H9 (cell line): ENCODE measurements around the gene CERS6. TPM values are rescaled to one million over a fixed set of nuclear protein-coding genes. Genes with fewer than 3 reads are reported as not detected.

Experiments used
- DNase-seq: peaks from one replicate; pipeline ENCODE4 v3.0.0-alpha.2; 2017
- H2AFZ ChIP-seq: one replicate; pipeline ENCODE4 v1.6.1; 2013; ENCODE audit warnings: mild to moderate bottlenecking, low read length, control low read depth, moderate library complexity
- H2AK5ac ChIP-seq: 2 replicates; pipeline ENCODE4 v1.6.1; 2013; ENCODE audit warnings: low read length, control low read depth, mixed read lengths; ENCODE audit not compliant: insufficient read length
- H2BK120ac ChIP-seq: one replicate; pipeline ENCODE4 v1.6.1; 2013; ENCODE audit warnings: low read depth, mild to moderate bottlenecking, low read length, control low read depth, inconsistent platforms; ENCODE audit not compliant: poor library complexity, severe bottlenecking
- H2BK12ac ChIP-seq: 2 replicates; pipeline ENCODE4 v1.6.1; 2013; ENCODE audit warnings: low read length, control low read depth, mixed read lengths, low read depth; ENCODE audit not compliant: insufficient read length
- H2BK15ac ChIP-seq: 2 replicates; pipeline ENCODE4 v1.6.1; 2013; ENCODE audit warnings: low read depth, low read length, control low read depth
- H2BK20ac ChIP-seq: one replicate; pipeline ENCODE4 v1.6.1; 2013; ENCODE audit warnings: low read depth, mild to moderate bottlenecking, low read length, control low read depth, inconsistent platforms; ENCODE audit not compliant: poor library complexity, severe bottlenecking
- H2BK5ac ChIP-seq: 2 replicates; pipeline ENCODE4 v1.6.1; 2013; ENCODE audit warnings: low read length, control low read depth, mixed read lengths; ENCODE audit not compliant: insufficient read length
- H3K14ac ChIP-seq: 2 replicates; pipeline ENCODE4 v1.6.1; 2013; ENCODE audit warnings: low read length, control low read depth; ENCODE audit not compliant: insufficient read depth
- H3K18ac ChIP-seq: 2 replicates; pipeline ENCODE4 v1.6.1; 2013; ENCODE audit warnings: low read depth, mild to moderate bottlenecking, mixed read lengths, low read length, control low read depth; ENCODE audit not compliant: insufficient read length
- H3K23ac ChIP-seq: 2 replicates; pipeline ENCODE4 v1.6.1; 2013; ENCODE audit warnings: low read length, control low read depth, mixed read lengths, low read depth; ENCODE audit not compliant: insufficient read length
- H3K23me2 ChIP-seq: 2 replicates; pipeline ENCODE4 v1.6.1; 2013; ENCODE audit warnings: low read depth, mild to moderate bottlenecking, mixed read lengths, low read length, control low read depth; ENCODE audit not compliant: insufficient read length, poor library complexity, severe bottlenecking
- H3K27ac ChIP-seq: 2 replicates; pipeline ENCODE4 v1.5.1; 2013; ENCODE audit warnings: low read length, control low read depth, mixed read lengths, low read depth; ENCODE audit not compliant: insufficient read length
- H3K27me3 ChIP-seq: 2 replicates; pipeline ENCODE4 v1.6.1; 2013; ENCODE audit warnings: low read length, control low read depth, inconsistent platforms; ENCODE audit not compliant: insufficient read depth
- H3K4ac ChIP-seq: 2 replicates; pipeline ENCODE4 v1.6.1; 2013; ENCODE audit warnings: low read depth, mild to moderate bottlenecking, control low read depth, inconsistent platforms, low read length, moderate library complexity
- H3K4me1 ChIP-seq: 2 replicates; pipeline ENCODE4 v1.6.1; 2013; ENCODE audit warnings: low read length, control low read depth, inconsistent platforms; ENCODE audit not compliant: insufficient read depth
- H3K4me2 ChIP-seq: 2 replicates; pipeline ENCODE4 v1.6.1; 2013; ENCODE audit warnings: low read length, control low read depth, mixed read lengths; ENCODE audit not compliant: insufficient read length, insufficient read depth
- H3K56ac ChIP-seq: 2 replicates; pipeline ENCODE4 v1.6.1; 2013; ENCODE audit warnings: low read depth, mild to moderate bottlenecking, mixed read lengths, low read length, control low read depth; ENCODE audit not compliant: insufficient read length
- H3K79me1 ChIP-seq: 2 replicates; pipeline ENCODE4 v1.6.1; 2013; ENCODE audit warnings: low read depth, mild to moderate bottlenecking, moderate library complexity, low read length, control low read depth, inconsistent platforms; ENCODE audit not compliant: insufficient read depth, poor library complexity, severe bottlenecking
- H3K79me2 ChIP-seq: 2 replicates; pipeline ENCODE4 v1.6.1; 2013; ENCODE audit warnings: low read length, control low read depth, inconsistent platforms; ENCODE audit not compliant: insufficient read depth
- H3K9ac ChIP-seq: 2 replicates; pipeline ENCODE4 v1.6.1; 2013; ENCODE audit warnings: low read length, control low read depth, mixed read lengths; ENCODE audit not compliant: insufficient read length; ENCODE audit errors: extremely low read depth
- H3K9me3 ChIP-seq: one replicate; pipeline ENCODE4 v1.6.1; 2013; ENCODE audit warnings: low read depth, low read length, inconsistent platforms; ENCODE audit not compliant: control insufficient read depth
- H3T11ph ChIP-seq: one replicate; pipeline ENCODE4 v1.6.1; 2013; ENCODE audit warnings: mild to moderate bottlenecking, low read length, control low read depth, inconsistent platforms
- H4K20me1 ChIP-seq: one replicate; pipeline ENCODE4 v1.6.1; 2013; ENCODE audit not compliant: control insufficient read depth, insufficient read length, insufficient read depth
- H4K5ac ChIP-seq: 2 replicates; pipeline ENCODE4 v1.6.1; 2013; ENCODE audit warnings: low read depth, mild to moderate bottlenecking, mixed read lengths, low read length, control low read depth; ENCODE audit not compliant: insufficient read length
- H4K8ac ChIP-seq: replicated peaks from 2 replicates; pipeline ENCODE4 v1.6.1; 2013; ENCODE audit warnings: low read length, control low read depth, mixed read lengths, low read depth; ENCODE audit not compliant: insufficient read length
- H4K91ac ChIP-seq: 2 replicates; pipeline ENCODE4 v1.6.1; 2013; ENCODE audit warnings: low read depth, mild to moderate bottlenecking, moderate library complexity, mixed read lengths, low read length, control low read depth; ENCODE audit not compliant: insufficient read length
- H3K27ac Mint-ChIP-seq, 3 experiments: 2 replicates in 2 of 3; 3 replicates in 1 of 3; pipeline ENCODE4 v1.8.0; 2020 to 2021; ENCODE audit warnings: mixed read lengths in 3 of 3, mild to moderate bottlenecking in 1 of 3, moderate library complexity in 1 of 3
- H3K27me3 Mint-ChIP-seq: 2 replicates; pipeline ENCODE4 v1.8.0; 2021; ENCODE audit warnings: low read depth, mild to moderate bottlenecking, moderate library complexity, mixed read lengths
- H3K36me3 Mint-ChIP-seq, 3 experiments: 2 replicates in 2 of 3; 3 replicates in 1 of 3; pipeline ENCODE4 v1.8.0; 2020 to 2021; ENCODE audit warnings: low read depth in 3 of 3, mixed read lengths in 3 of 3; ENCODE audit not compliant: insufficient read depth in 1 of 3
- H3K4me1 Mint-ChIP-seq, 2 experiments: 2 replicates each; pipeline ENCODE4 v1.8.0; 2020; ENCODE audit warnings: mixed read lengths in 2 of 2
- H3K4me3 Mint-ChIP-seq, 2 experiments: 2 replicates in 1 of 2; 3 replicates in 1 of 2; pipeline ENCODE4 v1.8.0; 2020 to 2021; ENCODE audit warnings: mild to moderate bottlenecking in 2 of 2, mixed read lengths in 2 of 2, moderate library complexity in 1 of 2
- H3K9me3 Mint-ChIP-seq, 2 experiments: 2 replicates in 1 of 2; 3 replicates in 1 of 2; pipeline ENCODE4 v1.8.0; 2020; ENCODE audit warnings: mild to moderate bottlenecking in 2 of 2, mixed read lengths in 2 of 2, moderate library complexity in 1 of 2
- WGBS: extraction: QIAGEN DNeasy Blood & Tissue Kit; methylation state at CpG from one replicate; pipeline ENCODE4 v1.1.7; 2013; ENCODE audit warnings: missing lambda C conversion rate, low lambda C conversion rate, mixed read lengths; ENCODE audit not compliant: insufficient read length; ENCODE audit errors: extremely low coverage; 5-methylcytosine and 5-hydroxymethylcytosine counted together
- total RNA-seq: library from RNA; stranded (reverse); gene quantifications from 2 replicates; pipeline ENCODE4 v1.2.1, GENCODE V29; 2021
- TF ChIP-seq, protein P1 (sequence below): fragments of 200-600 bp; sonication (generic); conservative IDR thresholded peaks from 3 replicates; pipeline ENCODE4 v1.8.0; 2021; ENCODE audit warnings: antibody characterized with exemption, mild to moderate bottlenecking

CERS6 gene
- total RNA-seq, 1 experiment from 2014 or later: 17.7 TPM

DNA sequence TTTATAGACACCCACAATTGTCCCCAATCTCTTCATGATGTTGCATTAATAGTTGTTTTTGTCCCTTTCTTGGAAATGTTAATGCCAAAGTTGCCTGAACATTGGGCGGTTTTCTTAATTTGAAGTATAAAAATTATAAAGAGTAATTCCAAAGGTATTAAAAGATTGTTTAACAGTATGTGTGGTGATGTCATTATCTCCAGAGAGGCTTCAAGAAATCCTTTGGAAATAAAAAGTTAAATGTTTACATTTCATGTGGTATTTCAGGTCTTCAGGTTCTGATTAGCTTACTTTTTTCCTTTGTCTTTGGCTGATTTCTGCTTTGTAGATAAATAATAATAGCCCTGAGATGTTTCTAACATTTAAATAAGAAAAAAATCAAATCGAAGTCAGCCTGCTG is 317.1 kb downstream of the CERS6 start:
- Histone ChIP-seq H3K4ac (no peak overlapping the region), H4K8ac (no peak overlapping the region), H2BK20ac (no peak overlapping the region), H2BK120ac (no peak overlapping the region), H3K9me3 (no peaks in the 10 kb centered on the region), H3K23ac (no peak overlapping the region), H4K20me1 (no peaks in the 10 kb centered on the region), H3K14ac (no peak overlapping the region), H3K79me2 (no peaks in the 10 kb centered on the region), H4K5ac (no peak overlapping the region), H3K79me1 (no peaks in the 10 kb centered on the region), H3K23me2 (no peaks in the 10 kb centered on the region), H2AFZ (no peak overlapping the region), H2BK5ac (no peak overlapping the region), H3K56ac (no peak overlapping the region), H4K91ac (no peak overlapping the region), H3K27ac (no peak overlapping the region), H3T11ph (no peak overlapping the region), H3K9ac (no peak overlapping the region), H3K27me3 (no peaks in the 10 kb centered on the region), H2BK12ac (no peak overlapping the region), H3K4me1 (peaks cover 4% of the 10 kb centered on the region), H2AK5ac (no peak overlapping the region), H2BK15ac (no peak overlapping the region), H3K18ac (no peak overlapping the region), H3K4me2 (no peak overlapping the region)
- peaks cover 6 to 14% of the 10 kb centered on the region in 2 experiments; a peak in 3 of 5 replicates for H3K9me3 Mint-ChIP-seq
- TF ChIP-seq, protein P1, sequence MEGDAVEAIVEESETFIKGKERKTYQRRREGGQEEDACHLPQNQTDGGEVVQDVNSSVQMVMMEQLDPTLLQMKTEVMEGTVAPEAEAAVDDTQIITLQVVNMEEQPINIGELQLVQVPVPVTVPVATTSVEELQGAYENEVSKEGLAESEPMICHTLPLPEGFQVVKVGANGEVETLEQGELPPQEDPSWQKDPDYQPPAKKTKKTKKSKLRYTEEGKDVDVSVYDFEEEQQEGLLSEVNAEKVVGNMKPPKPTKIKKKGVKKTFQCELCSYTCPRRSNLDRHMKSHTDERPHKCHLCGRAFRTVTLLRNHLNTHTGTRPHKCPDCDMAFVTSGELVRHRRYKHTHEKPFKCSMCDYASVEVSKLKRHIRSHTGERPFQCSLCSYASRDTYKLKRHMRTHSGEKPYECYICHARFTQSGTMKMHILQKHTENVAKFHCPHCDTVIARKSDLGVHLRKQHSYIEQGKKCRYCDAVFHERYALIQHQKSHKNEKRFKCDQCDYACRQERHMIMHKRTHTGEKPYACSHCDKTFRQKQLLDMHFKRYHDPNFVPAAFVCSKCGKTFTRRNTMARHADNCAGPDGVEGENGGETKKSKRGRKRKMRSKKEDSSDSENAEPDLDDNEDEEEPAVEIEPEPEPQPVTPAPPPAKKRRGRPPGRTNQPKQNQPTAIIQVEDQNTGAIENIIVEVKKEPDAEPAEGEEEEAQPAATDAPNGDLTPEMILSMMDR: no peak
- no peak overlapping the region for H3K4me3 Mint-ChIP-seq
- H3K4me1 Mint-ChIP-seq: peaks cover 6 to 11% of the 10 kb centered on the region in 2 experiments; a peak in 2 of 4 replicates
- H3K27me3 Mint-ChIP-seq: no peaks in the 10 kb centered on the region
- WGBS: no CpG with 5 or more reads among the region's 2 CpGs
- no peak overlapping the region for H3K27ac Mint-ChIP-seq
- no peak for DNase-seq
- peaks cover 15 to 38% (median 18%) of the 10 kb centered on the region in 3 experiments for H3K36me3 Mint-ChIP-seq
